ENCODE measurements around the gene CD151.

CD151 gene

GRCh38 chr11:875203-875602 is 42.5 kb downstream of the CD151 start:
- H3K36me3 ChIP-seq (ENCODE audit: control insufficient read depth, insufficient read depth, low read length) = no peaks in the 10 kb centered on the region
- no peak overlapping the region for H3K9ac ChIP-seq (ENCODE audit: low read length)
- no peak overlapping the region for H3K4me3 ChIP-seq (ENCODE audit: low read length)
- no peaks in the 10 kb centered on the region for H3K27me3 ChIP-seq (ENCODE audit: control insufficient read depth, insufficient read depth, low read length)
- no peaks in the 10 kb centered on the region for H3K9me3 ChIP-seq (ENCODE audit: control insufficient read depth, low read length)
- H3K4me1 ChIP-seq (ENCODE audit: control insufficient read depth, insufficient read depth, low read length) = no peaks in the 10 kb centered on the region

GRCh38 chr11:875769-876301 is 43.1 kb downstream of the CD151 start:
- Histone ChIP-seq H3K27me3 (ENCODE audit: control insufficient read depth, insufficient read depth, low read length) (no peaks in the 10 kb centered on the region), H3K4me3 (ENCODE audit: low read length) (no peak overlapping the region), H3K9ac (ENCODE audit: low read length) (no peak overlapping the region), H3K36me3 (ENCODE audit: control insufficient read depth, insufficient read depth, low read length) (no peaks in the 10 kb centered on the region), H3K4me1 (ENCODE audit: control insufficient read depth, insufficient read depth, low read length) (no peaks in the 10 kb centered on the region), H3K9me3 (ENCODE audit: control insufficient read depth, low read length) (no peaks in the 10 kb centered on the region)

- H3K4me3 ChIP-seq (ENCODE audit: low read length) = no peak overlapping the region
- H3K36me3 ChIP-seq (ENCODE audit: control insufficient read depth, insufficient read depth, low read length) = no peaks in the 10 kb centered on the region
- no peak overlapping the region for H3K9ac ChIP-seq (ENCODE audit: low read length)
- no peaks in the 10 kb centered on the region for H3K4me1 ChIP-seq (ENCODE audit: control insufficient read depth, insufficient read depth, low read length)
- no peaks in the 10 kb centered on the region for H3K9me3 ChIP-seq (ENCODE audit: control insufficient read depth, low read length)
- no peaks in the 10 kb centered on the region for H3K27me3 ChIP-seq (ENCODE audit: control insufficient read depth, insufficient read depth, low read length)
Observed at GRCh38 chr11:876545-876944, 43.8 kb downstream of the CD151 start.

GRCh38 chr11:877565-877964 is 44.8 kb downstream of the CD151 start:
- Histone ChIP-seq H3K9ac (ENCODE audit: low read length) (no peak overlapping the region), H3K4me3 (ENCODE audit: low read length) (no peak overlapping the region), H3K9me3 (ENCODE audit: control insufficient read depth, low read length) (no peaks in the 10 kb centered on the region), H3K27me3 (ENCODE audit: control insufficient read depth, insufficient read depth, low read length) (no peaks in the 10 kb centered on the region), H3K4me1 (ENCODE audit: control insufficient read depth, insufficient read depth, low read length) (no peaks in the 10 kb centered on the region), H3K36me3 (ENCODE audit: control insufficient read depth, insufficient read depth, low read length) (no peaks in the 10 kb centered on the region)

GRCh38 chr11:880447-880846 is 47.7 kb downstream of the CD151 start:
- Histone ChIP-seq H3K4me1 (ENCODE audit: control insufficient read depth, insufficient read depth, low read length) (no peaks in the 10 kb centered on the region), H3K4me3 (ENCODE audit: low read length) (no peak overlapping the region), H3K9ac (ENCODE audit: low read length) (no peak overlapping the region), H3K36me3 (ENCODE audit: control insufficient read depth, insufficient read depth, low read length) (no peaks in the 10 kb centered on the region), H3K27me3 (ENCODE audit: control insufficient read depth, insufficient read depth, low read length) (no peaks in the 10 kb centered on the region), H3K9me3 (ENCODE audit: control insufficient read depth, low read length) (no peaks in the 10 kb centered on the region)

DNA sequence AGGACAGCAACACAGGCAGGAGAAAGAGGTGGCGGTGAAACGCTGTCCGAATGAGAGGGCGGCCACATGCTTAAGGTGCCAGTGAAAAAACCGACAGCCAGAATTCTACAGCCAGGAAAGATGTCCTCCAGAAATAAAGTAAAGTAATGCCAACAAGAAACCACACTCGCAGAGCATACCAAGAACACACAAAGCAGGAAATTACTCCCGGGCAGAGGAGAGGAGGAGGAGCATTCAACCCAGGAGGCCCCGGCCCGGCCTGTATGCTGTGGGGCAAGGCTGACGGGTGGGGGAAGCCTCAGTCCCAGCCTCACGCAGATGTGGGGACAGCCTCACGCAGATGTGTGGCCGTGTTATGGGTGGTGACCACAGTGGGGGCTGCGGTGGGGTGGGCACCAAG is 49.8 kb downstream of the CD151 start:
- H3K9ac ChIP-seq (ENCODE audit: low read length) = no peak overlapping the region
- H3K27me3 ChIP-seq (ENCODE audit: control insufficient read depth, insufficient read depth, low read length) = no peaks in the 10 kb centered on the region
- H3K36me3 ChIP-seq (ENCODE audit: control insufficient read depth, insufficient read depth, low read length) = no peaks in the 10 kb centered on the region
- no peaks in the 10 kb centered on the region for H3K9me3 ChIP-seq (ENCODE audit: control insufficient read depth, low read length)
- H3K4me1 ChIP-seq (ENCODE audit: control insufficient read depth, insufficient read depth, low read length) = no peaks in the 10 kb centered on the region
- no peak overlapping the region for H3K4me3 ChIP-seq (ENCODE audit: low read length)

GRCh38 chr11:883527-883926 is 50.8 kb downstream of the CD151 start:
- H3K27me3 ChIP-seq (ENCODE audit: control insufficient read depth, insufficient read depth, low read length) = no peaks in the 10 kb centered on the region
- no peaks in the 10 kb centered on the region for H3K4me1 ChIP-seq (ENCODE audit: control insufficient read depth, insufficient read depth, low read length)
- H3K9me3 ChIP-seq (ENCODE audit: control insufficient read depth, low read length) = no peaks in the 10 kb centered on the region
- H3K36me3 ChIP-seq (ENCODE audit: control insufficient read depth, insufficient read depth, low read length) = no peaks in the 10 kb centered on the region
- H3K4me3 ChIP-seq (ENCODE audit: low read length) = no peak overlapping the region
- H3K9ac ChIP-seq (ENCODE audit: low read length) = no peak overlapping the region

DNA sequence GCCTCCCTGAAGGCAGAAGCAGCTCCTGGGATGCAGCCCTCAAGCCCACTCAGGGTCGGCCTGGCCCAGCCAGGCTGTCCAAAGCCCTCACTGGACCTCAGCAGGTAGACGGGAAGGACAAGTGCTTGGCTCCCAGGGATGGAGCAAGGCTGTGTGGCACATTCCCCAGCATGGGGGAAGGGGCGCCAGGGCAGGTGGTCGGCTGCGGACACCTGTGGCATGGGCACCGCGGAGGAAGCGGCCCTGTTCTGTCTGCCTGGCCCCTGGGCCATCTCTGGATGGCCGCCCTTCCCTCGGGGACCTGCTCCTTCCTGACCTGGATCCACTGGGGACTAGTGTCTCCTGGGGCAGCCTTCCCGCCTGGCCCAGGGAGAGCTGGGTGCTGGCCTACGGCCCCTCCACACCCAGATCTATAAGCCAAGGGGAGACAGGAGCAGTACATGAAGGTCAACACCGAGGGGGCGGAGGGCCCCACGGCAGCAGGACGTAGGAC is 51.9 kb downstream of the CD151 start:
- no peaks in the 10 kb centered on the region for H3K36me3 ChIP-seq (ENCODE audit: control insufficient read depth, insufficient read depth, low read length)
- H3K4me1 ChIP-seq (ENCODE audit: control insufficient read depth, insufficient read depth, low read length) = no peaks in the 10 kb centered on the region
- no peak overlapping the region for H3K4me3 ChIP-seq (ENCODE audit: low read length)
- H3K9ac ChIP-seq (ENCODE audit: low read length) = no peak overlapping the region
- H3K27me3 ChIP-seq (ENCODE audit: control insufficient read depth, insufficient read depth, low read length) = no peaks in the 10 kb centered on the region
- no peaks in the 10 kb centered on the region for H3K9me3 ChIP-seq (ENCODE audit: control insufficient read depth, low read length)

- H3K27me3 ChIP-seq (ENCODE audit: control insufficient read depth, insufficient read depth, low read length) = no peaks in the 10 kb centered on the region
- H3K4me1 ChIP-seq (ENCODE audit: control insufficient read depth, insufficient read depth, low read length) = no peaks in the 10 kb centered on the region
- no peak overlapping the region for H3K4me3 ChIP-seq (ENCODE audit: low read length)
- H3K9me3 ChIP-seq (ENCODE audit: control insufficient read depth, low read length) = no peaks in the 10 kb centered on the region
- H3K36me3 ChIP-seq (ENCODE audit: control insufficient read depth, insufficient read depth, low read length) = no peaks in the 10 kb centered on the region
- no peak overlapping the region for H3K9ac ChIP-seq (ENCODE audit: low read length)
Observed at GRCh38 chr11:886568-886967, 53.8 kb downstream of the CD151 start.

GRCh38 chr11:887589-887988 is 54.8 kb downstream of the CD151 start:
- H3K9ac ChIP-seq (ENCODE audit: low read length) = no peak overlapping the region
- H3K27me3 ChIP-seq (ENCODE audit: control insufficient read depth, insufficient read depth, low read length) = no peaks in the 10 kb centered on the region
- H3K4me3 ChIP-seq (ENCODE audit: low read length) = no peak overlapping the region
- H3K36me3 ChIP-seq (ENCODE audit: control insufficient read depth, insufficient read depth, low read length) = no peaks in the 10 kb centered on the region
- no peaks in the 10 kb centered on the region for H3K9me3 ChIP-seq (ENCODE audit: control insufficient read depth, low read length)
- H3K4me1 ChIP-seq (ENCODE audit: control insufficient read depth, insufficient read depth, low read length) = no peaks in the 10 kb centered on the region

All from mucosa of stomach (tissue), 1 donor.